DND-41 (cell line): ENCODE measurements around the gene EDIL3.
"Not testable (repeated sequence)": the region's sequence is repeated elsewhere in the genome, so short reads cannot be mapped to it uniquely, and the experiment has no call there.

Experiments used
- ATAC-seq: fragments of 200-7000 bp; cut with Tn5 transposase; 3 replicates; pipeline ENCODE4 v1.9.1; 2021; ENCODE audit warnings: low read depth; ENCODE audit not compliant: insufficient read depth
- DNase-seq: peaks from one replicate; pipeline ENCODE4 v3.0.0-alpha.2; 2020
- H2AFZ ChIP-seq: 2 replicates; pipeline ENCODE4 v1.6.0; 2012; ENCODE audit warnings: low read depth, low read length
- H3K27ac ChIP-seq: 2 replicates; pipeline ENCODE4 v1.5.1; 2012; ENCODE audit warnings: low read length, inconsistent platforms
- H3K27me3 ChIP-seq: fragments of 200-600 bp; sonication (generic); 2 replicates; pipeline ENCODE4 v1.6.0; 2012; ENCODE audit warnings: low read length, mild to moderate bottlenecking, inconsistent platforms; ENCODE audit not compliant: insufficient read depth, poor library complexity
- H3K36me3 ChIP-seq: 2 replicates; pipeline ENCODE4 v1.5.1; 2012; ENCODE audit warnings: low read length, inconsistent platforms; ENCODE audit not compliant: insufficient read depth
- H3K4me1 ChIP-seq: 2 replicates; pipeline ENCODE4 v1.5.1; 2012; ENCODE audit warnings: mild to moderate bottlenecking, low read length; ENCODE audit not compliant: insufficient read depth
- H3K4me2 ChIP-seq: 2 replicates; pipeline ENCODE4 v1.6.0; 2012; ENCODE audit warnings: mild to moderate bottlenecking, moderate library complexity, low read length, inconsistent platforms; ENCODE audit not compliant: insufficient read depth
- H3K4me3 ChIP-seq, 2 experiments: fragments of 200-600 bp in 1 of 2; shearing (Covaris generic) in 1 of 2; 2 replicates each; pipeline ENCODE4 v1.5.1; 2012 to 2016; ENCODE audit warnings: inconsistent platforms in 2 of 2, low read length in 2 of 2, mild to moderate bottlenecking in 2 of 2, low read depth in 1 of 2, moderate library complexity in 1 of 2
- H3K79me2 ChIP-seq: 2 replicates; pipeline ENCODE4 v1.6.0; 2012; ENCODE audit warnings: low read length, inconsistent platforms; ENCODE audit not compliant: insufficient read depth
- H3K9ac ChIP-seq: 2 replicates; pipeline ENCODE4 v1.6.0; 2012; ENCODE audit warnings: low read depth, mild to moderate bottlenecking, inconsistent platforms, low read length, moderate library complexity
- H3K9me3 ChIP-seq: 2 replicates; pipeline ENCODE4 v1.5.1; 2012; ENCODE audit warnings: low read length, moderate library complexity, mild to moderate bottlenecking, inconsistent platforms; ENCODE audit not compliant: insufficient read depth, severe bottlenecking
- H4K20me1 ChIP-seq: 2 replicates; pipeline ENCODE4 v1.6.0; 2012; ENCODE audit warnings: low read length; ENCODE audit not compliant: insufficient read depth
- EZH2 ChIP-seq: IDR thresholded peaks from 3 replicates; pipeline ENCODE4 v1.6.1; 2012; ENCODE audit warnings: borderline replicate concordance, low read depth, mild to moderate bottlenecking, moderate library complexity, low read length, inconsistent platforms; ENCODE audit not compliant: severe bottlenecking
- TF ChIP-seq, protein P1 (sequence below): IDR thresholded peaks from 2 replicates; pipeline ENCODE4 v1.5.1; 2012; ENCODE audit warnings: borderline replicate concordance, low read length, moderate library complexity, mild to moderate bottlenecking; ENCODE audit not compliant: poor library complexity, severe bottlenecking; ENCODE audit errors: extremely low read depth

Gene EDIL3

GRCh38 chr5:84298628-84299027 is 86.1 kb downstream of the EDIL3 start:
- H3K9me3 ChIP-seq = no peaks in the 10 kb centered on the region
- H3K79me2 ChIP-seq = no peaks in the 10 kb centered on the region
- no peak overlapping the region for H3K4me3 ChIP-seq
- no peak overlapping the region for H3K9ac ChIP-seq
- no peaks in the 10 kb centered on the region for H3K4me1 ChIP-seq
- no peak for TF ChIP-seq EZH2
- TF ChIP-seq, protein P1, sequence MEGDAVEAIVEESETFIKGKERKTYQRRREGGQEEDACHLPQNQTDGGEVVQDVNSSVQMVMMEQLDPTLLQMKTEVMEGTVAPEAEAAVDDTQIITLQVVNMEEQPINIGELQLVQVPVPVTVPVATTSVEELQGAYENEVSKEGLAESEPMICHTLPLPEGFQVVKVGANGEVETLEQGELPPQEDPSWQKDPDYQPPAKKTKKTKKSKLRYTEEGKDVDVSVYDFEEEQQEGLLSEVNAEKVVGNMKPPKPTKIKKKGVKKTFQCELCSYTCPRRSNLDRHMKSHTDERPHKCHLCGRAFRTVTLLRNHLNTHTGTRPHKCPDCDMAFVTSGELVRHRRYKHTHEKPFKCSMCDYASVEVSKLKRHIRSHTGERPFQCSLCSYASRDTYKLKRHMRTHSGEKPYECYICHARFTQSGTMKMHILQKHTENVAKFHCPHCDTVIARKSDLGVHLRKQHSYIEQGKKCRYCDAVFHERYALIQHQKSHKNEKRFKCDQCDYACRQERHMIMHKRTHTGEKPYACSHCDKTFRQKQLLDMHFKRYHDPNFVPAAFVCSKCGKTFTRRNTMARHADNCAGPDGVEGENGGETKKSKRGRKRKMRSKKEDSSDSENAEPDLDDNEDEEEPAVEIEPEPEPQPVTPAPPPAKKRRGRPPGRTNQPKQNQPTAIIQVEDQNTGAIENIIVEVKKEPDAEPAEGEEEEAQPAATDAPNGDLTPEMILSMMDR = no peak
- DNase-seq (no peak), ATAC-seq (0 out of 3 replicates have a peak, but pooled peaks have one; percentile 44)
- no peak overlapping the region for H3K4me2 ChIP-seq
- H3K36me3 ChIP-seq = no peaks in the 10 kb centered on the region
- H4K20me1 ChIP-seq = no peaks in the 10 kb centered on the region
- H3K27me3 ChIP-seq = no peaks in the 10 kb centered on the region
- no peak overlapping the region for H2AFZ ChIP-seq
- no peak overlapping the region for H3K27ac ChIP-seq

DNA sequence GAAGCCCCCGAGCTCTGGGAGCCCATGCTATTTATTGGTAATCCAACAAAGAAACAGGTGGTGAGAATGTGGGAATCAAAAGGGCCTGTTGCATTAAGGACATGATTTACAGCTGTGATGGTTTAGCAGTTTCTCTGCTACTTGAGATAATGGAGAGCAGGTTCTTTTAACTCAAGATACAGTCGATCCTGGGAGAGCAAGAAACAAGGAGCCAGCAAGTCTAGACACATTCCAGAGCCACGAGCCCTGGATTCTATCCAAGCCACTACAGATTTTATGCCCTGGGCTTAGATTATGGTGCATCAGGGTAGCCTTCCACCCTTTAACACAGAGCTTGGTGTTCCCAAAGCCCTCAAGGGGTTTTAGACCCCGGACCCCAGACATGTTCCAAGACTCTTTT is 87.0 kb downstream of the EDIL3 start:
- H3K27ac ChIP-seq = not testable (repeated sequence)

GRCh38 chr5:84292788-84293653 is 91.7 kb downstream of the EDIL3 start:
- Histone ChIP-seq H3K4me2 (no peak overlapping the region), H3K4me1 (no peaks in the 10 kb centered on the region), H3K79me2 (no peaks in the 10 kb centered on the region), H3K27ac (no peak overlapping the region), H3K4me3 (no peak overlapping the region), H3K27me3 (no peaks in the 10 kb centered on the region), H2AFZ (no peak overlapping the region), H3K9me3 (no peaks in the 10 kb centered on the region), H3K9ac (no peak overlapping the region), H4K20me1 (no peaks in the 10 kb centered on the region), H3K36me3 (no peaks in the 10 kb centered on the region)
- ATAC-seq (no peak), DNase-seq (no peak)
- TF ChIP-seq, protein P1 = no peak
- TF ChIP-seq EZH2 = no peak

More for the DNA sequence above, 87.0 kb downstream of the EDIL3 start:
- not testable (repeated sequence) for H3K36me3 ChIP-seq, H3K79me2 ChIP-seq, H4K20me1 ChIP-seq, H3K27me3 ChIP-seq, H3K4me3 ChIP-seq, ATAC-seq, H3K4me1 ChIP-seq, H3K9me3 ChIP-seq, H2AFZ ChIP-seq, H3K9ac ChIP-seq, DNase-seq, H3K4me2 ChIP-seq

DNA sequence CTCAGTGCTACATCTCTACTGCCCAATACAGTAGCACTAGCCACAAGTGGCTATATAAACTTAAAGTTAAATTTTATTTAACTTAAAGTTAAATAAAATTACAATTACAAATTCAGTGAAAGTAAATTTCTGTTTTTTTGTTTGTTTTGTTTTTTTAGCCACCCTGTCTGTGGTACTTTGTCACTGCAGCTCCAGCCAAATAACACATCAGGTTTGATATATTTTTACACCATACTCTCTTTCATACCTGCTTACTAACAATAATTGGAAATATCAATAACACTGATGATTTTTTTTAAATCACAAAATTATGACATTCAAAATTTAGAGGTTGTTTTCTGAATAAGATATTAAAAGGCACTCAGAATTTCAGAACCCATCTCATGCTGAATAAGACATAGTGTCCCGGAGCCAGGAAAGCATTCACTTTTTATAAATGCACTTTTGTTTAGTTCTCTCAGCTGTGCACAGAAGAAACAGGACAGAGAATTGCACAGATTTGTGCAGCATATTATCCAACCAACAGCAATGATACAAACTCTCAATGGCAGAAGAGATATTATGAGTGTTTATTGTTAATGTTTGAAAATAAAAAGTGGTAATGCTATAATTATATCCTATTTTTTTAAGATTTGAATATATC is 92.6 kb downstream of the EDIL3 start:
- ATAC-seq (no peak), DNase-seq (no peak)
- Histone ChIP-seq H3K4me1 (no peaks in the 10 kb centered on the region), H3K79me2 (no peaks in the 10 kb centered on the region), H3K4me2 (no peak overlapping the region), H3K9ac (no peak overlapping the region), H3K36me3 (no peaks in the 10 kb centered on the region), H3K27me3 (no peaks in the 10 kb centered on the region), H3K27ac (no peak overlapping the region), H3K9me3 (no peaks in the 10 kb centered on the region), H3K4me3 (no peak overlapping the region), H4K20me1 (no peaks in the 10 kb centered on the region), H2AFZ (no peak overlapping the region)
- TF ChIP-seq, protein P1 = no peak
- TF ChIP-seq EZH2 = no peak
